Fibroblast of mammary gland (primary cell): ENCODE results near the gene ESRP2.

ENCODE experiments used
- DNase-seq: peaks from one replicate; pipeline ENCODE4 v3.0.0-alpha.2; 2010; ENCODE audit warnings: low read depth
- H3K4me3 ChIP-seq: 2 replicates; pipeline ENCODE4 v1.5.1; 2011; ENCODE audit warnings: low read depth, mild to moderate bottlenecking, low read length, moderate library complexity; ENCODE audit not compliant: control insufficient read depth
- CTCF ChIP-seq: conservative IDR thresholded peaks from 2 replicates; pipeline ENCODE4 v1.5.1; 2011; ENCODE audit warnings: low read depth, low read length, inconsistent platforms; ENCODE audit not compliant: control insufficient read depth, insufficient read depth

ESRP2 gene

GRCh38 chr16:68234188-68235107 is 1.5 kb downstream of the ESRP2 start:
- TF ChIP-seq CTCF = no peak
- H3K4me3 ChIP-seq = no peak overlapping the region
- DNase-seq = no peak

- DNase-seq = no peak
- no peak overlapping the region for H3K4me3 ChIP-seq
- TF ChIP-seq CTCF = no peak
Measured at GRCh38 chr16:68233835-68234187, 2.1 kb downstream of the ESRP2 start.

GRCh38 chr16:68233085-68233834 is 2.7 kb downstream of the ESRP2 start:
- TF ChIP-seq CTCF = no peak
- DNase-seq = no peak
- H3K4me3 ChIP-seq = no peak overlapping the region

GRCh38 chr16:68232335-68232734 is 3.6 kb downstream of the ESRP2 start:
- H3K4me3 ChIP-seq = no peak overlapping the region
- no peak for TF ChIP-seq CTCF
- no peak for DNase-seq

GRCh38 chr16:68231384-68232136 is 4.4 kb downstream of the ESRP2 start:
- H3K4me3 ChIP-seq = no peak overlapping the region
- TF ChIP-seq CTCF = no peak
- no peak for DNase-seq

GRCh38 chr16:68230956-68231355 is 5.0 kb downstream of the ESRP2 start:
- DNase-seq = no peak
- no peak overlapping the region for H3K4me3 ChIP-seq
- no peak for TF ChIP-seq CTCF
